ENCODE data around the gene DDA1. TPM values are rescaled to one million over a fixed set of nuclear protein-coding genes. Genes with fewer than 3 reads are reported as not detected.

Gene DDA1
- total and polyA plus RNA-seq, 9 of the 15 experiments (the other 6 are each of a cell fraction or from before 2014, with no cell fraction given) = 1.4 to 83.8 (median 33.8) TPM

DNA sequence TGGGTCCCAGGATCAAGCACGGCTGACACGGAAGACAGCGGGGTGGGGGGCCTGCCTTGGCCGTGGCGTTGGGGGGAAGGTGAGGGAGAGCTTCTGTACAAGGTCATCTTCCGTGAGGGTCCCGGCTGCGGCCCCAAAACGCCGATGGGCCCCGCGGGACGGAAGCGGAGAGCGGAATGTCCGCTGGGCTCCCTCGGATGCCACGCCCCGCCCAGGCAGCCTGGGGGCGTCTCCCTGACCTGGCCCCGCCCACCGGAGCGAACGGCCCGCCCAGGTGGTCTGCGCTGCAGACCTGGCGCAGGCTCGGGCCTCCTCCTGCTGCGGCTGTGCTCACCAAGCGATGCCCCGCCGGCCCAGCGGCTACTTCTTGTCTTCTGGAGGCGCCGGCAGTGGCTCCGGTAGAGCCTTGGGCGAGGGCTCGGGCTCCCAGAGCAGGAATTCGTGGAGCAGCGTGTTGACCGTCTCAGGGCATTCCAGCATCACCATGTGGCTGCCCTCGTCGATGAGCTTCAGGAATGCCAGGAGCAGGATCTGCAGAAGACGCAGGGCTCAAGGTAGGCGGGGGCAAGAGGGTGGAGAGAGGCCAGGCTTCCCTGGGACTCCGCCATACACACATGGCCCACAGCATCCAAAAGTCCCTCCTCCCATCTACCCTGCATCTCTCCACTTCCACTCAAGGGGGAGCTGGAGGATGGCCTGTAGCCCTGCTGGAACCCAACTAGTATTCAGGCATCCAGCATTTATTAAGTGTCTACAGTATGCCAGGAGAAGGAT, 16.9 kb upstream of the DDA1 start (continued):
- TF ChIP-seq RFX5 (IDR thresholded peaks at IDR 0.05; ENCODE audit: low read depth, low read length) = no peak
- no peak for TF ChIP-seq ZC3H4 (CRISPR knock-in tag; IDR thresholded peaks at IDR 0.05; ENCODE audit: borderline replicate concordance)
- TF ChIP-seq, protein P1, sequence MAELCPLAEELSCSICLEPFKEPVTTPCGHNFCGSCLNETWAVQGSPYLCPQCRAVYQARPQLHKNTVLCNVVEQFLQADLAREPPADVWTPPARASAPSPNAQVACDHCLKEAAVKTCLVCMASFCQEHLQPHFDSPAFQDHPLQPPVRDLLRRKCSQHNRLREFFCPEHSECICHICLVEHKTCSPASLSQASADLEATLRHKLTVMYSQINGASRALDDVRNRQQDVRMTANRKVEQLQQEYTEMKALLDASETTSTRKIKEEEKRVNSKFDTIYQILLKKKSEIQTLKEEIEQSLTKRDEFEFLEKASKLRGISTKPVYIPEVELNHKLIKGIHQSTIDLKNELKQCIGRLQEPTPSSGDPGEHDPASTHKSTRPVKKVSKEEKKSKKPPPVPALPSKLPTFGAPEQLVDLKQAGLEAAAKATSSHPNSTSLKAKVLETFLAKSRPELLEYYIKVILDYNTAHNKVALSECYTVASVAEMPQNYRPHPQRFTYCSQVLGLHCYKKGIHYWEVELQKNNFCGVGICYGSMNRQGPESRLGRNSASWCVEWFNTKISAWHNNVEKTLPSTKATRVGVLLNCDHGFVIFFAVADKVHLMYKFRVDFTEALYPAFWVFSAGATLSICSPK (IDR thresholded peaks at IDR 0.05; ENCODE audit: borderline replicate concordance) = no peak
- no peak for TF ChIP-seq E2F3 (CRISPR knock-in tag; IDR thresholded peaks at IDR 0.05)
- TF ChIP-seq XRCC3 (IDR thresholded peaks at IDR 0.05) = no peak
- TF ChIP-seq NCOA1 (IDR thresholded peaks at IDR 0.05; ENCODE audit: low read depth) = 0 out of 2 replicates have a peak, but pooled peaks have one; percentile 49
- TF ChIP-seq, protein P2, sequence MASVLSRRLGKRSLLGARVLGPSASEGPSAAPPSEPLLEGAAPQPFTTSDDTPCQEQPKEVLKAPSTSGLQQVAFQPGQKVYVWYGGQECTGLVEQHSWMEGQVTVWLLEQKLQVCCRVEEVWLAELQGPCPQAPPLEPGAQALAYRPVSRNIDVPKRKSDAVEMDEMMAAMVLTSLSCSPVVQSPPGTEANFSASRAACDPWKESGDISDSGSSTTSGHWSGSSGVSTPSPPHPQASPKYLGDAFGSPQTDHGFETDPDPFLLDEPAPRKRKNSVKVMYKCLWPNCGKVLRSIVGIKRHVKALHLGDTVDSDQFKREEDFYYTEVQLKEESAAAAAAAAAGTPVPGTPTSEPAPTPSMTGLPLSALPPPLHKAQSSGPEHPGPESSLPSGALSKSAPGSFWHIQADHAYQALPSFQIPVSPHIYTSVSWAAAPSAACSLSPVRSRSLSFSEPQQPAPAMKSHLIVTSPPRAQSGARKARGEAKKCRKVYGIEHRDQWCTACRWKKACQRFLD (CRISPR knock-in tag; IDR thresholded peaks at IDR 0.05) = no peak
- TF ChIP-seq MAZ (CRISPR knock-in tag; conservative IDR thresholded peaks at IDR 0.05 in 1 of 2, IDR thresholded peaks at IDR 0.05 in 1 of 2) = peak; percentile 68 to 88
- TF ChIP-seq, protein P3, sequence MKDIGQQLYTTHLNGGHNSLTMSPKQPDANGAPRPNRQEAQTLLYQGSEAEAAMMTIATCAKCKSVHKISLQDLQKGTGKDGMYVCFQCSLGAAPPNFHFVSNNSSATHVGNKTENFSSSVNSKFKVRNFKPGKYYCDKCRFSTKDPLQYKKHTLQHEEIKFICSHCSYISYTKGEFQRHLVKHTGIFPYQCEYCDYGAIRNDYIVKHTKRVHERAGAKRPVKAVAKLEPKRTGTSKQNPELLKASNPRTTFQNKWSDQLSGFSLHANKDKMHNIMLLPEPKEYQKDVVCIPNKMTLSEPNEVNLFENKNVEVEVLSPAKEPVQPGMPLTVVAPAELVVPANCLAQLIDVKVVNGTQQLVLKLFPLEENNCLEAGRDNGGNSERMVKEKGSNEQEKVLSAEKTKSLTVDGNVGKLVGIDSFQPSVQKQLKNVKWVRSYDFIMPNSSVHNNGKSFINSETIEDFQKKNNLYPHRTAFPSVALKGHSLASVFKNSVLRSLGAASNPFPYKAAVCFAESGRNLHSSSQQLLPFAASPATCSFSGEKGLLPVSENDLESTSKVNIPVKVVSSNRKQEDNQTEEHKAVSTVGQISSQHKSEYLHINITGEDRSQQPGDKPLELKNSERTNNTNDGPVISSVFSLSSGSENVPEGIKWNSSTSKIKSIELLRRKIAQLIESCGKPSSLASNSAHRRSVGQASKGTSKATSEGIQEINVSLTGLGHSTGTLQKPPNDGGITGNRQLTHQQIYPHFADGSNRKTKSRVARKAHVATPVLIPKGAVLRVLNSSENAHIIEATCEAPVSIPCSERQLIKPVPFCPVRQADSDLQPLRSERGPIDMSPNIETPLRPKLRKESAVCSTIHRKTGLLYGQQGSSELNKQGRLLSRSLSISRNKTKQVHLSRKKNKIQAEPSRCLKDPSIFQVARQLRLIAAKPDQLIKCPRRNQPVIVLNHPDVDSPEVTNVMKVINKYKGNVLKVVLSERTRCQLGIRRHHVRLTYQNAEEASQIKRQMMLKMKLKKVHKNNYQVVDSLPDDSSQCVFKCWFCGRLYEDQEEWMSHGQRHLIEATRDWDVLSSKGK (CRISPR knock-in tag; IDR thresholded peaks at IDR 0.05) = no peak
- no peak for TF ChIP-seq PHB (CRISPR knock-in tag; IDR thresholded peaks at IDR 0.05)
- no peak for TF ChIP-seq SMARCC2 (IDR thresholded peaks at IDR 0.05; ENCODE audit: low read depth)
- TF ChIP-seq, protein P4, sequence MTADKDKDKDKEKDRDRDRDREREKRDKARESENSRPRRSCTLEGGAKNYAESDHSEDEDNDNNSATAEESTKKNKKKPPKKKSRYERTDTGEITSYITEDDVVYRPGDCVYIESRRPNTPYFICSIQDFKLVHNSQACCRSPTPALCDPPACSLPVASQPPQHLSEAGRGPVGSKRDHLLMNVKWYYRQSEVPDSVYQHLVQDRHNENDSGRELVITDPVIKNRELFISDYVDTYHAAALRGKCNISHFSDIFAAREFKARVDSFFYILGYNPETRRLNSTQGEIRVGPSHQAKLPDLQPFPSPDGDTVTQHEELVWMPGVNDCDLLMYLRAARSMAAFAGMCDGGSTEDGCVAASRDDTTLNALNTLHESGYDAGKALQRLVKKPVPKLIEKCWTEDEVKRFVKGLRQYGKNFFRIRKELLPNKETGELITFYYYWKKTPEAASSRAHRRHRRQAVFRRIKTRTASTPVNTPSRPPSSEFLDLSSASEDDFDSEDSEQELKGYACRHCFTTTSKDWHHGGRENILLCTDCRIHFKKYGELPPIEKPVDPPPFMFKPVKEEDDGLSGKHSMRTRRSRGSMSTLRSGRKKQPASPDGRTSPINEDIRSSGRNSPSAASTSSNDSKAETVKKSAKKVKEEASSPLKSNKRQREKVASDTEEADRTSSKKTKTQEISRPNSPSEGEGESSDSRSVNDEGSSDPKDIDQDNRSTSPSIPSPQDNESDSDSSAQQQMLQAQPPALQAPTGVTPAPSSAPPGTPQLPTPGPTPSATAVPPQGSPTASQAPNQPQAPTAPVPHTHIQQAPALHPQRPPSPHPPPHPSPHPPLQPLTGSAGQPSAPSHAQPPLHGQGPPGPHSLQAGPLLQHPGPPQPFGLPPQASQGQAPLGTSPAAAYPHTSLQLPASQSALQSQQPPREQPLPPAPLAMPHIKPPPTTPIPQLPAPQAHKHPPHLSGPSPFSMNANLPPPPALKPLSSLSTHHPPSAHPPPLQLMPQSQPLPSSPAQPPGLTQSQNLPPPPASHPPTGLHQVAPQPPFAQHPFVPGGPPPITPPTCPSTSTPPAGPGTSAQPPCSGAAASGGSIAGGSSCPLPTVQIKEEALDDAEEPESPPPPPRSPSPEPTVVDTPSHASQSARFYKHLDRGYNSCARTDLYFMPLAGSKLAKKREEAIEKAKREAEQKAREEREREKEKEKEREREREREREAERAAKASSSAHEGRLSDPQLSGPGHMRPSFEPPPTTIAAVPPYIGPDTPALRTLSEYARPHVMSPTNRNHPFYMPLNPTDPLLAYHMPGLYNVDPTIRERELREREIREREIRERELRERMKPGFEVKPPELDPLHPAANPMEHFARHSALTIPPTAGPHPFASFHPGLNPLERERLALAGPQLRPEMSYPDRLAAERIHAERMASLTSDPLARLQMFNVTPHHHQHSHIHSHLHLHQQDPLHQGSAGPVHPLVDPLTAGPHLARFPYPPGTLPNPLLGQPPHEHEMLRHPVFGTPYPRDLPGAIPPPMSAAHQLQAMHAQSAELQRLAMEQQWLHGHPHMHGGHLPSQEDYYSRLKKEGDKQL (CRISPR knock-in tag; IDR thresholded peaks at IDR 0.05; ENCODE audit: borderline replicate concordance) = no peak

All from K562 (cell line).